ENCODE measurements around the gene PARD3. TPM values are rescaled to one million over a fixed set of nuclear protein-coding genes. Genes with fewer than 3 reads are reported as not detected.

The PARD3 gene
- total and polyA plus RNA-seq, 10 of the 15 experiments (the other 5 are each of a cell fraction or from before 2014, with no cell fraction given): 2.6 to 43.1 (median 13.9) TPM

GRCh38 chr10:34121125-34121753 is 693.9 kb downstream of the PARD3 start:
- intact Hi-C loops (cut with micrococcal nuclease; ENCODE audit: unreplicated experiment) (no loop called here), in situ Hi-C loops (cut with MboI) (no loop called here)
- ATAC-seq: no peak; the same call in 2 of the 3 replicates
- no peaks in the 10 kb centered on the region for H3K27me3 ChIP-seq (replicated peaks in 1 of 2; ENCODE audit: control insufficient read depth in 2 of 2, insufficient read depth in 2 of 2, low read length in 1 of 2)
- no peak overlapping the region for H3K27ac ChIP-seq (ENCODE audit: control insufficient read depth, insufficient read depth)
- no peak for FAIRE-seq
- H3K4me1 ChIP-seq (ENCODE audit: control insufficient read depth, insufficient read depth, low read length): no peaks in the 10 kb centered on the region
- no peaks in the 10 kb centered on the region for H4K20me1 ChIP-seq (ENCODE audit: control insufficient read depth, insufficient read depth)
- POLR2A ChIA-PET: interaction anchor here (1.1 kb wide), 1 partner anchor 375 kb away, joined by 3 read pairs; no protein-coding TSS in a partner anchor
- no peak for DNase-seq (ENCODE audit: low read depth, low spot score)
- no peak overlapping the region for H3K4me3 ChIP-seq
- H3K9ac ChIP-seq (ENCODE audit: control insufficient read depth, insufficient read depth, low read length): no peak overlapping the region
- H2AFZ ChIP-seq (ENCODE audit: control insufficient read depth, low read depth, low read length): no peak overlapping the region
- RAD21 ChIA-PET (ENCODE audit: unreplicated experiment): interaction anchor here (1.0 to 2.6 kb wide), 9 partner anchors 11 to 103 kb away, joined by 3 to 20 read pairs (median 4); no protein-coding TSS in a partner anchor
- CTCF ChIA-PET: interaction anchor here (0.9 to 2.1 kb wide), 6 partner anchors 9 to 78 kb away, joined by 3 to 6 read pairs (median 4); no protein-coding TSS in a partner anchor
- 58% methylated on average over 7 of the region's 7 CpGs for WGBS (ENCODE audit: insufficient coverage, insufficient replicate concordance, low lambda C conversion rate, missing lambda C conversion rate)
- TF ChIP-seq BCL11A (IDR thresholded peaks at IDR 0.05; ENCODE audit: low read depth, low read length) (no peak), ZNF384 (IDR thresholded peaks at IDR 0.05; ENCODE audit: borderline replicate concordance, low read depth, low read length) (no peak), EGR1 (IDR thresholded peaks at IDR 0.05; ENCODE audit: borderline replicate concordance in 1 of 2, low read depth in 2 of 2, low read length in 2 of 2) (no peak)
- H3K9me3 ChIP-seq (replicated peaks; ENCODE audit: control insufficient read depth, insufficient read depth, low read length): no peaks in the 10 kb centered on the region
- no TSS peak for BruUV-seq (replicated peaks)
- no peak overlapping the region for H3K4me2 ChIP-seq (ENCODE audit: control insufficient read depth, insufficient read depth)
- SMC1A ChIA-PET (ENCODE audit: uncharacterized antibody, unreplicated experiment): interaction anchor here (0.9 to 2.0 kb wide), 15 partner anchors 11 to 406 kb away, joined by 3 to 11 read pairs (median 4); no protein-coding TSS in a partner anchor
- no peaks in the 10 kb centered on the region for H3K36me3 ChIP-seq (ENCODE audit: control insufficient read depth in 2 of 2, insufficient read depth in 2 of 2, low read length in 1 of 2)
- H3K79me2 ChIP-seq (ENCODE audit: control insufficient read depth, insufficient read depth, low read length): no peaks in the 10 kb centered on the region

- POLR2A ChIA-PET: no interaction called here
- Histone ChIP-seq H3K4me3 (no peak overlapping the region), H2AFZ (ENCODE audit: control insufficient read depth, low read depth, low read length) (no peak overlapping the region), H3K36me3 (ENCODE audit: control insufficient read depth in 2 of 2, insufficient read depth in 2 of 2, low read length in 1 of 2) (no peaks in the 10 kb centered on the region), H3K27ac (ENCODE audit: control insufficient read depth, insufficient read depth) (no peak overlapping the region), H3K4me2 (ENCODE audit: control insufficient read depth, insufficient read depth) (no peak overlapping the region), H3K27me3 (replicated peaks in 1 of 2; ENCODE audit: control insufficient read depth in 2 of 2, insufficient read depth in 2 of 2, low read length in 1 of 2) (no peaks in the 10 kb centered on the region), H4K20me1 (ENCODE audit: control insufficient read depth, insufficient read depth) (no peaks in the 10 kb centered on the region), H3K4me1 (ENCODE audit: control insufficient read depth, insufficient read depth, low read length) (no peaks in the 10 kb centered on the region), H3K9ac (ENCODE audit: control insufficient read depth, insufficient read depth, low read length) (no peak overlapping the region), H3K79me2 (ENCODE audit: control insufficient read depth, insufficient read depth, low read length) (no peaks in the 10 kb centered on the region), H3K9me3 (replicated peaks; ENCODE audit: control insufficient read depth, insufficient read depth, low read length) (no peaks in the 10 kb centered on the region)
- in situ Hi-C loops (cut with MboI) (no loop called here), intact Hi-C loops (cut with micrococcal nuclease; ENCODE audit: unreplicated experiment) (no loop called here)
- FAIRE-seq (no peak), DNase-seq (ENCODE audit: low read depth, low spot score) (no peak), ATAC-seq (no peak)
- SMC1A ChIA-PET (ENCODE audit: uncharacterized antibody, unreplicated experiment): interaction anchor here (0.6 to 0.9 kb wide), 2 partner anchors 11 to 15 kb away, joined by 3 read pairs; no protein-coding TSS in a partner anchor
- WGBS (ENCODE audit: insufficient coverage, insufficient replicate concordance, low lambda C conversion rate, missing lambda C conversion rate): 57% methylated on average over 25 of the region's 25 CpGs
- no TSS peak for BruUV-seq (replicated peaks)
- RAD21 ChIA-PET (ENCODE audit: unreplicated experiment): interaction anchor here (0.5 kb wide), 1 partner anchor 489 kb away, joined by 4 read pairs; no protein-coding TSS in a partner anchor
- CTCF ChIA-PET: interaction anchor here (0.7 to 1.9 kb wide), 4 partner anchors 8 to 103 kb away, joined by 3 to 5 read pairs (median 3); no protein-coding TSS in a partner anchor
- TF ChIP-seq WRNIP1 (IDR thresholded peaks at IDR 0.05; ENCODE audit: borderline replicate concordance, low read depth, low read length) (no peak), NR2C2 (IDR thresholded peaks at IDR 0.05; ENCODE audit: borderline replicate concordance, control insufficient read depth, insufficient read length, low read depth) (no peak), RFX5 (IDR thresholded peaks at IDR 0.05; ENCODE audit: low read depth, low read length) (no peak), NKRF (conservative IDR thresholded peaks at IDR 0.05) (no peak), IRF5 (IDR thresholded peaks at IDR 0.05; ENCODE audit: borderline replicate concordance) (no peak), MYB (IDR thresholded peaks at IDR 0.05; ENCODE audit: borderline replicate concordance, low read depth, low read length) (no peak)
Observed at GRCh38 chr10:34119456-34119855, 695.6 kb downstream of the PARD3 start.

All from GM12878 (cell line).